ENCODE results near the gene ZNF32. TPM values are rescaled to one million over a fixed set of nuclear protein-coding genes. Genes with fewer than 3 reads are reported as not detected.

Gene ZNF32
- total RNA-seq, 1 donor from 2014 or later, result 19.2 TPM

GRCh38 chr10:43696909-43697483, 48.3 kb upstream of the ZNF32 start:
- Histone ChIP-seq H3K4me3 (ENCODE audit: insufficient read depth, low read depth, low read length) (no peak overlapping the region), H3K36me3 (ENCODE audit: insufficient read depth, low read length) (no peaks in the 10 kb centered on the region), H3K4me1 (ENCODE audit: insufficient read depth, low read length) (no peaks in the 10 kb centered on the region), H3K79me2 (ENCODE audit: insufficient read depth, low read length) (no peaks in the 10 kb centered on the region), H2AFZ (ENCODE audit: low read depth, low read length) (no peak overlapping the region), H3K4me2 (ENCODE audit: low read length) (no peak overlapping the region), H3K27ac (ENCODE audit: low read depth, low read length) (no peak overlapping the region), H4K20me1 (ENCODE audit: insufficient read depth, low read length) (no peaks in the 10 kb centered on the region), H3K9ac (ENCODE audit: low read length) (no peak overlapping the region), H3K9me3 (ENCODE audit: insufficient read depth, low read depth, low read length) (no peaks in the 10 kb centered on the region), H3K27me3 (ENCODE audit: insufficient read depth, low read length) (no peaks in the 10 kb centered on the region)
- no peak for TF ChIP-seq CTCF (IDR thresholded peaks at IDR 0.05; ENCODE audit: insufficient read depth, low read depth, low read length)
- no peak for TF ChIP-seq EZH2 (IDR thresholded peaks at IDR 0.05; ENCODE audit: insufficient read depth, low read length)
- H3K9me3 Mint-ChIP-seq (ENCODE audit: unreplicated experiment), result no peaks in the 10 kb centered on the region
- no peak for FAIRE-seq
- no peak overlapping the region for H3K27ac Mint-ChIP-seq (ENCODE audit: unreplicated experiment)
- no peak overlapping the region for H3K4me3 Mint-ChIP-seq (ENCODE audit: unreplicated experiment)
- DNase-seq (ENCODE audit: low read depth), result no peak
- peaks cover 6% of the 10 kb centered on the region for H3K4me1 Mint-ChIP-seq (ENCODE audit: low read depth, unreplicated experiment)
- H3K27me3 Mint-ChIP-seq (ENCODE audit: low read depth, unreplicated experiment), result peaks cover 20% of the 10 kb centered on the region
- H3K36me3 Mint-ChIP-seq (ENCODE audit: low read depth, unreplicated experiment), result no peaks in the 10 kb centered on the region

- no peak overlapping the region for H3K4me3 ChIP-seq (ENCODE audit: insufficient read depth, low read depth, low read length)
- Mint-ChIP-seq H3K27ac (ENCODE audit: unreplicated experiment) (no peak overlapping the region), H3K4me1 (ENCODE audit: low read depth, unreplicated experiment) (peaks cover 6% of the 10 kb centered on the region), H3K36me3 (ENCODE audit: low read depth, unreplicated experiment) (no peaks in the 10 kb centered on the region), H3K27me3 (ENCODE audit: low read depth, unreplicated experiment) (peaks cover 20% of the 10 kb centered on the region), H3K9me3 (ENCODE audit: unreplicated experiment) (no peaks in the 10 kb centered on the region), H3K4me3 (ENCODE audit: unreplicated experiment) (no peak overlapping the region)
- H3K9ac ChIP-seq (ENCODE audit: low read length), result no peak overlapping the region
- H3K4me2 ChIP-seq (ENCODE audit: low read length), result no peak overlapping the region
- no peak for TF ChIP-seq CTCF (IDR thresholded peaks at IDR 0.05; ENCODE audit: insufficient read depth, low read depth, low read length)
- TF ChIP-seq EZH2 (IDR thresholded peaks at IDR 0.05; ENCODE audit: insufficient read depth, low read length), result no peak
- H3K4me1 ChIP-seq (ENCODE audit: insufficient read depth, low read length), result no peaks in the 10 kb centered on the region
- DNase-seq (ENCODE audit: low read depth), result no peak
- no peaks in the 10 kb centered on the region for H3K9me3 ChIP-seq (ENCODE audit: insufficient read depth, low read depth, low read length)
- H3K27me3 ChIP-seq (ENCODE audit: insufficient read depth, low read length), result no peaks in the 10 kb centered on the region
- H3K36me3 ChIP-seq (ENCODE audit: insufficient read depth, low read length), result no peaks in the 10 kb centered on the region
- no peaks in the 10 kb centered on the region for H4K20me1 ChIP-seq (ENCODE audit: insufficient read depth, low read length)
- FAIRE-seq, result no peak
- no peak overlapping the region for H3K27ac ChIP-seq (ENCODE audit: low read depth, low read length)
- no peaks in the 10 kb centered on the region for H3K79me2 ChIP-seq (ENCODE audit: insufficient read depth, low read length)
- H2AFZ ChIP-seq (ENCODE audit: low read depth, low read length), result no peak overlapping the region
Observed at GRCh38 chr10:43695730-43696129, 47.0 kb upstream of the ZNF32 start.

- no peak for FAIRE-seq
- no peak overlapping the region for H3K4me3 Mint-ChIP-seq (ENCODE audit: unreplicated experiment)
- no peak overlapping the region for H3K27ac ChIP-seq (ENCODE audit: low read depth, low read length)
Observed at GRCh38 chr10:43695321-43695720, 46.6 kb upstream of the ZNF32 start.

More at GRCh38 chr10:43695321-43695720, 46.6 kb upstream of the ZNF32 start:
- Histone ChIP-seq H3K4me1 (ENCODE audit: insufficient read depth, low read length) (no peaks in the 10 kb centered on the region), H3K4me2 (ENCODE audit: low read length) (no peak overlapping the region), H2AFZ (ENCODE audit: low read depth, low read length) (no peak overlapping the region), H3K27me3 (ENCODE audit: insufficient read depth, low read length) (no peaks in the 10 kb centered on the region), H3K36me3 (ENCODE audit: insufficient read depth, low read length) (no peaks in the 10 kb centered on the region), H3K9ac (ENCODE audit: low read length) (no peak overlapping the region), H3K79me2 (ENCODE audit: insufficient read depth, low read length) (no peaks in the 10 kb centered on the region), H3K9me3 (ENCODE audit: insufficient read depth, low read depth, low read length) (no peaks in the 10 kb centered on the region), H3K4me3 (ENCODE audit: insufficient read depth, low read depth, low read length) (no peak overlapping the region), H4K20me1 (ENCODE audit: insufficient read depth, low read length) (no peaks in the 10 kb centered on the region)
- DNase-seq (ENCODE audit: low read depth), result no peak
- Mint-ChIP-seq H3K27me3 (ENCODE audit: low read depth, unreplicated experiment) (peaks cover 15% of the 10 kb centered on the region), H3K27ac (ENCODE audit: unreplicated experiment) (no peak overlapping the region), H3K9me3 (ENCODE audit: unreplicated experiment) (no peaks in the 10 kb centered on the region), H3K4me1 (ENCODE audit: low read depth, unreplicated experiment) (peaks cover 3% of the 10 kb centered on the region), H3K36me3 (ENCODE audit: low read depth, unreplicated experiment) (no peaks in the 10 kb centered on the region)
- no peak for TF ChIP-seq EZH2 (IDR thresholded peaks at IDR 0.05; ENCODE audit: insufficient read depth, low read length)
- TF ChIP-seq CTCF (IDR thresholded peaks at IDR 0.05; ENCODE audit: insufficient read depth, low read depth, low read length), result no peak

Measured in astrocyte (in vitro differentiated cells and primary cell).